ENCODE measurements around the gene ARHGAP31. TPM values are rescaled to one million over a fixed set of nuclear protein-coding genes. Genes with fewer than 3 reads are reported as not detected.

Gene ARHGAP31
- total and polyA plus RNA-seq, 2 of the 8 experiments (the other 6 are each of a cell fraction or from before 2014, with no cell fraction given): 1.1 to 7.6 TPM

DNA sequence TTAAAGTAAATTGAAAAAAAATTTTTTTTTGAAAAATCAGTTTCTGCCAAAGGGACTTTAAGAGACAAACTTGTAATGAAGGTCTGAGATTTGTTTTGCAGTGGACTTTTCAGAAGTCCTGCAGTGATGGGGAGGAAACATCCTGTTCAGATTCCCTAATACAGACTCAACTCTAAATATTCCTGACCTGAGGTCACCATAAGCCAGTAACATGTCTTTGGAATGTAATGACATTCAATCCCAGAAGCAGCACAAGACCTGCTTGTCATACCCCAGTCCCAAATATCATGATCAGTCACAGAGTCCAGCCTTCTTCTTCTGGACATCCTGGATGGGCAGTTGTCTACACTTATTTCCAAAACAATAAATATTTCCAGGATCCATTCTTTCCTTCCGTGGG is 115.7 kb downstream of the ARHGAP31 start:
- no peaks in the 10 kb centered on the region for H3K79me2 ChIP-seq (ENCODE audit: control insufficient read depth in 1 of 2, insufficient read depth in 2 of 2, low read length in 2 of 2)
- H3K18ac ChIP-seq (ENCODE audit: extremely low read depth, low read length): no peak overlapping the region
- H3K27ac ChIP-seq (ENCODE audit: low read depth, low read length): no peak overlapping the region
- no peak for TF ChIP-seq RXRA (IDR thresholded peaks at IDR 0.05; ENCODE audit: insufficient read depth, low read depth, low read length)
- no peak for TF ChIP-seq SP1 (IDR thresholded peaks at IDR 0.05; ENCODE audit: low read depth, low read length)
- TF ChIP-seq POLR2A (IDR thresholded peaks at IDR 0.05; ENCODE audit: control extremely low read depth in 1 of 2, low read depth in 2 of 2, low read length in 2 of 2): no peak
- TF ChIP-seq, protein P1, sequence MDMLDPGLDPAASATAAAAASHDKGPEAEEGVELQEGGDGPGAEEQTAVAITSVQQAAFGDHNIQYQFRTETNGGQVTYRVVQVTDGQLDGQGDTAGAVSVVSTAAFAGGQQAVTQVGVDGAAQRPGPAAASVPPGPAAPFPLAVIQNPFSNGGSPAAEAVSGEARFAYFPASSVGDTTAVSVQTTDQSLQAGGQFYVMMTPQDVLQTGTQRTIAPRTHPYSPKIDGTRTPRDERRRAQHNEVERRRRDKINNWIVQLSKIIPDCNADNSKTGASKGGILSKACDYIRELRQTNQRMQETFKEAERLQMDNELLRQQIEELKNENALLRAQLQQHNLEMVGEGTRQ (IDR thresholded peaks at IDR 0.05; ENCODE audit: low read length): no peak
- no peak for TF ChIP-seq TAF7 (optimal IDR thresholded peaks at IDR 0.05; ENCODE audit: borderline replicate concordance, low read depth, low read length)
- TF ChIP-seq CTBP2 (IDR thresholded peaks at IDR 0.05; ENCODE audit: borderline replicate concordance, insufficient read depth, insufficient read length, low read length): no peak
- 100% methylated on average over 1 of the region's 1 CpG; no CpG with 5 or more reads in 1 of the 2 experiments for WGBS, 2 experiments (ENCODE audit: extremely low coverage in 1 of 2, insufficient coverage in 1 of 2, insufficient read length in 1 of 2, insufficient replicate concordance in 2 of 2, low coverage in 1 of 2, low lambda C conversion rate in 2 of 2, missing lambda C conversion rate in 1 of 2)
- no peak overlapping the region for H3K14ac ChIP-seq (ENCODE audit: insufficient read length)
- no peak overlapping the region for H3K4me2 ChIP-seq (ENCODE audit: insufficient read depth in 1 of 2, low read depth in 2 of 2, low read length in 2 of 2)
- H3K4me3 ChIP-seq (ENCODE audit: extremely low read depth in 1 of 4, insufficient read depth in 2 of 4, low read depth in 3 of 4, low read length in 4 of 4): no peak overlapping the region
- no peak overlapping the region for H3K23ac ChIP-seq (ENCODE audit: insufficient read length)
- H2BK5ac ChIP-seq (ENCODE audit: low read depth, low read length): no peak overlapping the region
- no peak overlapping the region for H2AK5ac ChIP-seq (ENCODE audit: low read depth, low read length)
- no peak overlapping the region for H4K8ac ChIP-seq (ENCODE audit: extremely low read depth, insufficient read depth, low read length)
- no peak overlapping the region for H2AFZ ChIP-seq (ENCODE audit: low read length)
- no peaks in the 10 kb centered on the region; a peak in 1 of 7 replicates for H3K27me3 ChIP-seq (replicated peaks in 1 of 4; ENCODE audit: control insufficient read depth in 3 of 4, extremely low read depth in 1 of 4, insufficient read depth in 3 of 4, low read length in 3 of 4)
- H3K9me3 ChIP-seq (ENCODE audit: insufficient read depth in 2 of 2, low read depth in 1 of 2, low read length in 1 of 2): no peaks in the 10 kb centered on the region
- no peak overlapping the region for H3K9ac ChIP-seq (replicated peaks in 1 of 4; ENCODE audit: extremely low read depth in 1 of 4, low read depth in 3 of 4, low read length in 3 of 4)
- H2BK120ac ChIP-seq (replicated peaks; ENCODE audit: low read depth, low read length): no peak overlapping the region
- no peak overlapping the region for H2BK15ac ChIP-seq (ENCODE audit: low read length)
- no peak overlapping the region for H3K4ac ChIP-seq (replicated peaks; ENCODE audit: insufficient read length, low read depth, low read length)
- FAIRE-seq (no peak), DNase-seq (ENCODE audit: low read depth in 1 of 2, low spot score in 2 of 2) (no peak)
- H4K20me1 ChIP-seq (replicated peaks in 1 of 2; ENCODE audit: control insufficient read depth in 1 of 2, insufficient read depth in 2 of 2, low read length in 2 of 2): no peaks in the 10 kb centered on the region
- no peak overlapping the region for H3K56ac ChIP-seq (replicated peaks; ENCODE audit: insufficient read length, low read depth, low read length)
- ChIA-PET POLR2A (ENCODE audit: partially characterized antibody) (no interaction called here), CTCF (ENCODE audit: partially characterized antibody) (interaction anchor here (1.1 to 2.2 kb wide), 6 partner anchors 11 to 135 kb away, joined by 3 to 6 read pairs (median 4); no protein-coding TSS in a partner anchor)
- H2BK12ac ChIP-seq (ENCODE audit: low read depth, low read length): no peak overlapping the region
- no peak overlapping the region for H4K5ac ChIP-seq (ENCODE audit: insufficient read length, low read depth, low read length)
- H2BK20ac ChIP-seq (ENCODE audit: low read length): no peak overlapping the region
- no peaks in the 10 kb centered on the region for H3K36me3 ChIP-seq (ENCODE audit: control insufficient read depth in 2 of 4, insufficient read depth in 4 of 4, low read length in 3 of 4)
- H4K91ac ChIP-seq (replicated peaks; ENCODE audit: insufficient read length, low read length): no peak overlapping the region
- no peaks in the 10 kb centered on the region for H3K79me1 ChIP-seq (ENCODE audit: low read depth, low read length)
- no peaks in the 10 kb centered on the region for H3K23me2 ChIP-seq (ENCODE audit: low read depth, low read length)
- H3K4me1 ChIP-seq (replicated peaks in 1 of 4; ENCODE audit: control insufficient read depth in 3 of 4, insufficient read depth in 4 of 4, low read length in 3 of 4): no peaks in the 10 kb centered on the region; a peak in 1 of 7 replicates

All from H1 (cell line).